H1 (cell line): ENCODE data around the gene HOXC11. TPM values are rescaled to one million over a fixed set of nuclear protein-coding genes. Genes with fewer than 3 reads are reported as not detected.
A peak's percentile ranks its signal among the peaks of the same experiment; 100 is the strongest.

Source experiments
- CTCF ChIA-PET: fragments of 300-600 bp; sonication (Branson Sonifier 250); formaldehyde crosslinking; loops from one replicate; lab custom pipeline; 2021; ENCODE audit not compliant: partially characterized antibody; lab: Charles Lee
- POLR2A ChIA-PET: fragments of 300-600 bp; sonication (Branson Sonifier 250); formaldehyde crosslinking; loops from one replicate; lab custom pipeline; 2021; ENCODE audit warnings: inconsistent platforms; ENCODE audit not compliant: partially characterized antibody; lab: Charles Lee
- DNase-seq, 2 experiments: peaks; one replicate each; pipeline versions ENCODE4 v3.0.0 to v3.0.0-alpha.2; 2010 to 2022; ENCODE audit warnings: low spot score in 2 of 2, low read depth in 1 of 2, mixed read lengths in 1 of 2
- FAIRE-seq: peaks from 2 replicates; lab custom pipeline; 2011; peaks lifted over from hg19 to GRCh38; lab: Jason Lieb, UNC
- H2AFZ ChIP-seq: 2 replicates; pipeline ENCODE4 v1.8.1; 2012; ENCODE audit warnings: low read length, inconsistent platforms
- H2AK5ac ChIP-seq: 2 replicates; pipeline ENCODE4 v1.6.1; 2013; ENCODE audit warnings: low read depth, low read length
- H2BK120ac ChIP-seq: replicated peaks from 2 replicates; pipeline ENCODE3; 2013; ENCODE audit warnings: low read depth, low read length, inconsistent platforms
- H2BK12ac ChIP-seq: 2 replicates; pipeline ENCODE4 v1.6.1; 2013; ENCODE audit warnings: low read depth, low read length
- H2BK15ac ChIP-seq: 2 replicates; pipeline ENCODE4 v1.6.1; 2013; ENCODE audit warnings: low read length
- H2BK20ac ChIP-seq: 2 replicates; pipeline ENCODE4 v1.6.1; 2013; ENCODE audit warnings: low read length
- H2BK5ac ChIP-seq: 2 replicates; pipeline ENCODE4 v1.6.1; 2013; ENCODE audit warnings: low read depth, low read length
- H3K14ac ChIP-seq: 2 replicates; pipeline ENCODE4 v1.6.1; 2013; ENCODE audit warnings: inconsistent platforms; ENCODE audit not compliant: insufficient read length
- H3K18ac ChIP-seq: 2 replicates; pipeline ENCODE4 v1.6.1; 2013; ENCODE audit warnings: low read length; ENCODE audit errors: extremely low read depth
- H3K23ac ChIP-seq: 2 replicates; pipeline ENCODE4 v1.6.1; 2013; ENCODE audit warnings: inconsistent platforms; ENCODE audit not compliant: insufficient read length
- H3K23me2 ChIP-seq: 2 replicates; pipeline ENCODE4 v1.6.1; 2013; ENCODE audit warnings: low read depth, low read length
- H3K27ac ChIP-seq: 2 replicates; pipeline ENCODE4 v1.6.1; 2011; ENCODE audit warnings: low read depth, low read length, inconsistent platforms
- H3K27me3 ChIP-seq, 4 experiments: replicated peaks in 1 of 4; 1 replicate in 1 of 4; 2 replicates in 3 of 4; pipeline versions ENCODE4 v1.6.1 to v1.8.1; 2011 to 2013; ENCODE audit warnings: low read length in 3 of 4, mild to moderate bottlenecking in 3 of 4, inconsistent platforms in 2 of 4, mixed read lengths in 2 of 4, moderate library complexity in 1 of 4; ENCODE audit not compliant: control insufficient read depth in 3 of 4, insufficient read depth in 3 of 4; ENCODE audit errors: extremely low read depth in 1 of 4
- H3K36me3 ChIP-seq, 4 experiments: 2 replicates each; pipeline versions ENCODE4 v1.6.1 to v1.8.1; 2011 to 2013; ENCODE audit warnings: mild to moderate bottlenecking in 4 of 4, low read length in 3 of 4, moderate library complexity in 2 of 4, control low read depth in 1 of 4, inconsistent platforms in 1 of 4; ENCODE audit not compliant: insufficient read depth in 4 of 4, control insufficient read depth in 2 of 4
- H3K4ac ChIP-seq: replicated peaks from 2 replicates; pipeline ENCODE3; 2013; ENCODE audit warnings: low read length, low read depth, mixed read lengths, inconsistent platforms; ENCODE audit not compliant: insufficient read length
- H3K4me1 ChIP-seq, 4 experiments: replicated peaks in 1 of 4; 1 replicate in 1 of 4; 2 replicates in 3 of 4; pipeline versions ENCODE4 v1.6.1 to v1.8.1; 2011 to 2013; ENCODE audit warnings: low read length in 3 of 4, inconsistent platforms in 2 of 4, mixed read lengths in 1 of 4; ENCODE audit not compliant: insufficient read depth in 4 of 4, control insufficient read depth in 3 of 4
- H3K4me2 ChIP-seq, 2 experiments: 2 replicates each; pipeline versions ENCODE4 v1.6.1 to v1.8.1; 2011 to 2013; ENCODE audit warnings: low read depth in 2 of 2, low read length in 2 of 2, control low read depth in 1 of 2, inconsistent platforms in 1 of 2, mild to moderate bottlenecking in 1 of 2; ENCODE audit not compliant: insufficient read depth in 1 of 2
- H3K4me3 ChIP-seq, 4 experiments: fragments of 200-600, 300-600 bp in 1 of 4; sonication (generic), shearing (Covaris generic), sonication (Bioruptor Twin) in 1 of 4; 2 replicates each; pipeline versions ENCODE4 v1.5.1 to v1.8.1; 2011 to 2016; ENCODE audit warnings: low read length in 4 of 4, low read depth in 3 of 4, control low read depth in 2 of 4, inconsistent platforms in 2 of 4, mild to moderate bottlenecking in 2 of 4, mixed read lengths in 1 of 4, moderate library complexity in 1 of 4; ENCODE audit not compliant: insufficient read depth in 2 of 4; ENCODE audit errors: extremely low read depth in 1 of 4
- H3K56ac ChIP-seq: replicated peaks from 2 replicates; pipeline ENCODE3; 2013; ENCODE audit warnings: low read depth, mild to moderate bottlenecking, mixed read lengths, low read length, inconsistent platforms; ENCODE audit not compliant: insufficient read length
- H3K79me1 ChIP-seq: 2 replicates; pipeline ENCODE4 v1.6.1; 2013; ENCODE audit warnings: low read depth, low read length, control low read depth
- H3K79me2 ChIP-seq, 2 experiments: 2 replicates each; pipeline versions ENCODE4 v1.6.1 to v1.8.1; 2012 to 2013; ENCODE audit warnings: low read length in 2 of 2, mild to moderate bottlenecking in 2 of 2, inconsistent platforms in 1 of 2; ENCODE audit not compliant: insufficient read depth in 2 of 2, control insufficient read depth in 1 of 2
- H3K9ac ChIP-seq, 4 experiments: replicated peaks in 1 of 4; 1 replicate in 1 of 4; 2 replicates in 3 of 4; pipeline versions ENCODE4 v1.6.1 to v1.8.1; 2011 to 2013; ENCODE audit warnings: low read depth in 3 of 4, low read length in 3 of 4, control low read depth in 2 of 4, mild to moderate bottlenecking in 2 of 4, moderate library complexity in 2 of 4, inconsistent platforms in 1 of 4; ENCODE audit errors: extremely low read depth in 1 of 4
- H3K9me3 ChIP-seq, 2 experiments: 2 replicates each; pipeline versions ENCODE4 v1.6.1 to v1.8.1; 2012 to 2013; ENCODE audit warnings: mild to moderate bottlenecking in 2 of 2, moderate library complexity in 2 of 2, control low read depth in 1 of 2, inconsistent platforms in 1 of 2, low read depth in 1 of 2, low read length in 1 of 2, mixed read lengths in 1 of 2; ENCODE audit not compliant: insufficient read depth in 2 of 2
- H4K20me1 ChIP-seq, 2 experiments: replicated peaks in 1 of 2; 2 replicates each; pipeline versions ENCODE3 to v1.8.1; 2011 to 2013; ENCODE audit warnings: inconsistent platforms in 2 of 2, low read length in 2 of 2, mild to moderate bottlenecking in 1 of 2; ENCODE audit not compliant: insufficient read depth in 2 of 2, control insufficient read depth in 1 of 2
- H4K5ac ChIP-seq: 2 replicates; pipeline ENCODE4 v1.6.1; 2013; ENCODE audit warnings: low read length, low read depth, mixed read lengths, inconsistent platforms; ENCODE audit not compliant: insufficient read length
- H4K8ac ChIP-seq: 2 replicates; pipeline ENCODE4 v1.8.0; 2013; ENCODE audit warnings: mild to moderate bottlenecking, moderate library complexity, low read length, inconsistent platforms; ENCODE audit not compliant: insufficient read depth; ENCODE audit errors: extremely low read depth
- H4K91ac ChIP-seq: replicated peaks from 2 replicates; pipeline ENCODE3; 2013; ENCODE audit warnings: low read length, mixed read lengths, inconsistent platforms; ENCODE audit not compliant: insufficient read length
- ASH2L ChIP-seq: fragments of 200-600, 300-600 bp; sonication (generic); IDR thresholded peaks from one replicate; pipeline ENCODE4 v1.7.1; 2017; ENCODE audit warnings: low read length
- BACH1 ChIP-seq: IDR thresholded peaks from 2 replicates; pipeline ENCODE4 v1.6.1; 2012; ENCODE audit warnings: low read length, improper control_type of control experiment
- CBX8 ChIP-seq: fragments of 300-800, 300-1000 bp; sonication (generic); IDR thresholded peaks from 2 replicates; pipeline ENCODE4 v1.7.1; 2016; ENCODE audit warnings: low read depth, low read length, borderline replicate concordance
- EZH2 ChIP-seq: fragments of 200-600 bp; sonication (generic); IDR thresholded peaks from 2 replicates; pipeline ENCODE4 v1.7.1; 2012; ENCODE audit warnings: low read depth, mild to moderate bottlenecking, moderate library complexity, low read length, inconsistent platforms; ENCODE audit not compliant: severe bottlenecking
- RXRA ChIP-seq: IDR thresholded peaks from 2 replicates; pipeline ENCODE4 v1.6.1; 2011; ENCODE audit warnings: low read depth, mild to moderate bottlenecking, low read length, moderate library complexity; ENCODE audit not compliant: insufficient read depth
- SUZ12 ChIP-seq: fragments of 200-600 bp; sonication (generic); IDR thresholded peaks from 2 replicates; pipeline ENCODE4 v1.6.1; 2012; ENCODE audit warnings: mild to moderate bottlenecking, inconsistent platforms, low read length, moderate library complexity, mixed read lengths
- WGBS, 2 experiments: shearing (Covaris generic) in 1 of 2; methylation state at CpG; one replicate each; pipeline versions ENCODE4 v1.1.6 to v1.1.7; 2013 to 2015; ENCODE audit warnings: low lambda C conversion rate in 2 of 2, mixed read lengths in 2 of 2, inconsistent platforms in 1 of 2, low coverage in 1 of 2, missing lambda C conversion rate in 1 of 2; ENCODE audit not compliant: insufficient replicate concordance in 2 of 2, insufficient coverage in 1 of 2, insufficient read length in 1 of 2; ENCODE audit errors: extremely low coverage in 1 of 2, missing lambda C conversion rate in 1 of 2; 5-methylcytosine and 5-hydroxymethylcytosine counted together
- polyA plus RNA-seq, 7 experiments: library from polyadenylated mRNA; depleted of rRNA in 3 of 7; stranded (reverse) in 5 of 7; unstranded in 2 of 7; fragments of >200 nt in 5 of 7; fragments of 200-250 nt in 2 of 7; gene quantifications; 1 replicate in 5 of 7; 2 replicates in 1 of 7; 4 replicates in 1 of 7; pipeline versions ENCODE4 v1.2.1 to v1.2.3, GENCODE V29; 2011 to 2013; ENCODE audit warnings: missing spikeins in 2 of 7, mixed read lengths in 2 of 7
- total RNA-seq: library from RNA; stranded (reverse); fragmentation: NEBNext Ultra II Directional; extraction: Animal tissue kit (Norgen Biotek cat#: 25700); gene quantifications from 2 replicates; pipeline ENCODE4 v1.2.1, GENCODE V29; 2021

Gene HOXC11
- total and polyA plus RNA-seq, 2 of the 8 experiments (the other 6 are each of a cell fraction or from before 2014, with no cell fraction given), result not detected

GRCh38 chr12:54019924-54020590 is 47.1 kb downstream of the HOXC11 start:
- H3K56ac ChIP-seq, result no peak overlapping the region
- no peak overlapping the region for H4K5ac ChIP-seq
- H3K9me3 ChIP-seq, result no peaks in the 10 kb centered on the region
- H4K8ac ChIP-seq, result no peak overlapping the region
- H3K4ac ChIP-seq, result no peak overlapping the region
- 0 out of 2 replicates have a peak overlapping the region, but pooled peaks have one; percentile 48 for H2BK20ac ChIP-seq
- H2BK15ac ChIP-seq, result no peak overlapping the region
- FAIRE-seq, result no peak
- H2BK12ac ChIP-seq, result 0 out of 2 replicates have a peak overlapping the region, but pooled peaks have one; percentile 27
- peaks cover 11 to 35% of the 10 kb centered on the region in 2 experiments for H4K20me1 ChIP-seq
- no peaks in the 10 kb centered on the region for H3K79me2 ChIP-seq
- no peak for DNase-seq
- TF ChIP-seq BACH1, result no peak
- peak; percentile 32 for TF ChIP-seq SUZ12
- TF ChIP-seq RXRA, result no peak
- TF ChIP-seq CBX8, result 0 out of 2 replicates have a peak, but pooled peaks have one; percentile 61
- no peak for TF ChIP-seq ASH2L
- TF ChIP-seq EZH2, result peak; percentile 12
- H2BK120ac ChIP-seq, result no peak overlapping the region
- H3K4me1 ChIP-seq, result peaks cover 0 to 12% (median 4%) of the 10 kb centered on the region in 4 experiments; a peak in 6 of 7 replicates
- H3K14ac ChIP-seq, result no peak overlapping the region
- 21% methylated on average over 10 of the region's 10 CpGs; no CpG with 5 or more reads in 1 of the 2 experiments for WGBS, 2 experiments
- no peak overlapping the region for H3K9ac ChIP-seq
- no peak overlapping the region for H3K23ac ChIP-seq
- no peaks in the 10 kb centered on the region for H3K79me1 ChIP-seq
- H2AFZ ChIP-seq, result no peak overlapping the region
- ChIA-PET POLR2A (interaction anchor here (1.5 kb wide), 1 partner anchor 20 kb away, joined by 4 read pairs; the partner anchor contains the start of gene HOXC9), CTCF (no interaction called here)
- no peak overlapping the region for H3K18ac ChIP-seq
- H3K27ac ChIP-seq, result no peak overlapping the region
- H2BK5ac ChIP-seq, result no peak overlapping the region
- H3K4me2 ChIP-seq, result peak overlapping the region in 1 of 2 experiments; percentile 28; a peak in 1 of 4 replicates
- H4K91ac ChIP-seq, result no peak overlapping the region
- no peaks in the 10 kb centered on the region; a peak in 1 of 8 replicates for H3K36me3 ChIP-seq
- H3K23me2 ChIP-seq, result peaks cover 3% of the 10 kb centered on the region; the same call in 1 of the 2 replicates
- H3K4me3 ChIP-seq, result no peak overlapping the region
- H3K27me3 ChIP-seq, result peaks cover 95 to 100% (median 100%) of the 10 kb centered on the region in 4 experiments
- H2AK5ac ChIP-seq, result no peak overlapping the region
